NCI-H345 (cell line): Measurements from ENCODE around the gene SELENOW.

Experiments
- DNase-seq: peaks from one replicate; lab custom pipeline; 2025; lab: John Stamatoyannopoulos, UW

Gene SELENOW

DNA sequence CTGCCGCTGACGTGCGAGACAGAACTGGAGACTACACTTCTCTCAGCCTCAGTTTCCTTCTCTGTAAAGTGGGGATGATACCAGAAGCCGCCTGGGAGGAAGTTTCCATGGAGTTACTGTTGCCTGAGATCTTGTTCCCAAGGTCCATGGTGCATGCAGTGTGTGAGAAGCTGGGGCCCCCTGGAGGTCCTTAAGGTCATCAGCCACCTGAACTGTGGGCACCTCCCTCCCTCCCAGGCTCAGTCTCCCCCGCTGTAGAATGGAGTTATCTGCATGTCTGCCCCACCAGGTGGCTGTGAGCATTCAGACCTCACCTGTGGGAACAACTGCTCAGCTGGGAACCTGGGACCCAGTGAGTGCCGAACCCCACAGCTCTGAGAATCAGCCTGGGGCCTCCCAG is 45.9 kb downstream of the SELENOW start:
- DNase-seq = no peak

DNA sequence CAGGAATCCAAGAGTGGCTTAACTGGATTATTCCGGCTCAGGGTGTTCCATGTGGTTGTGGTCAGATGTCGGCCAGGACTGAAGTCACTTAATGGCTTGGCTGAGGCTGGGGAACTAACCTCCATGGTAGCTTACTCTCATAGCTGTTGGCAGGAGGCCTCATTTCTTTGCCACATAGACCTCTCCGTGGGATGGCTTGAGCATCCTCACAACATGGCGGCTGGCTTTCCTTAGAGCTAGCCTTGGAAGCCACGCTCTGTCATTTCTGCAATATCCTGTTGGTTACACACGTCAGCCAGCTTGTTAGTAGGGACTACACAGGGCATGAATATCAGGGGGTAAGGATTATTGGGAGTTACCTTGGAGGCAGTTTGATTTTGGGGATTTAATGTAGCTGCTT is 48.3 kb downstream of the SELENOW start:
- DNase-seq = no peak

DNA sequence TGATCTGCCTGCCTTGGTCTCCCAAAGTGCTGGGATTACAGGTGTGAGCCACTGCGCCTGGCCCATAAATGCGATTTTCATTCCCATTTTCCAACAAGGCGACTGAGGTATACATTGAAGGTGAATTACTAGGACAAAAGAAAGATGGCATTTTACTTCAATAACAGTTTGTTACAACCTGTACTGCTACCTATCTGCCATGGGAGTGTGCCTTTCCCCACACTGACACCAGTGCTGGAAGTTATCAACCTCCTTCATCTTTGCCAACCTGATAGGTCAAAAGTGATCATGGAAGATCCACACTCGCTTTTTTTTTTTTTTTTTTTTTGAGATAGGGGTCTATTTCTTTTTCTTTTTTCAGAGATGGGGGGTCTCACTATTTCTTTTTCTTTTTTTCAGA is 54.2 kb downstream of the SELENOW start:
- DNase-seq = no peak
